Heart left ventricle (tissue), 13 donors: ENCODE data around the gene NAA38.

ENCODE experiments used
- POLR2A ChIP-seq, 2 donors: fragments of 450-650 bp; IDR thresholded peaks; one replicate each; pipeline ENCODE4 v1.6.1; 2017; ENCODE audit warnings: antibody characterized with exemption in 2 of 2, mild to moderate bottlenecking in 2 of 2, moderate library complexity in 2 of 2
- TF ChIP-seq, protein P1 (sequence below), 12 donors: fragments of 200-600 bp; sonication (generic) in 4 of 12; IDR thresholded peaks; one replicate each; pipeline versions ENCODE4 v1.5.0 to v1.8.0; 2018 to 2022; ENCODE audit warnings: antibody characterized with exemption in 12 of 12, mild to moderate bottlenecking in 5 of 12
- donor health status: ischemic (EF 13 %, LVEDD 7.1; RV severe dilation, severe dysfunction).
- donor health status: DM: no; HTN: yes; CAD: no.
- donor health status: DM: no; HTN: no; CAD: no.
- donor health status: ischemic (EF 25% LVEDD 6.9; RV normal size, moderate dysfunction).
- donor health status: ischemic (EF 25% LVEDD 5.7; RV mildly dilated, moderate dysfunction).
- donor health status: ischemic (EF 35%, LVEDD 5.7; RV mildly dilated, moderate dysfunction).
- donor health status: nonischemic (EF 11% LVEDD 7.7; RV severe dilation, severe dysfunction).
- donor health status: DM: yes; HTN: yes; CAD: no.
- donor health status: PGD.
- donor health status: ischemic (EF 29% LVEDD 5.4; RV normal size, mild dysfunction).
- donor health status: nonischemic (EF 23%, LVEDD 6.1; RV moderate dilation, normal function).

DNA sequence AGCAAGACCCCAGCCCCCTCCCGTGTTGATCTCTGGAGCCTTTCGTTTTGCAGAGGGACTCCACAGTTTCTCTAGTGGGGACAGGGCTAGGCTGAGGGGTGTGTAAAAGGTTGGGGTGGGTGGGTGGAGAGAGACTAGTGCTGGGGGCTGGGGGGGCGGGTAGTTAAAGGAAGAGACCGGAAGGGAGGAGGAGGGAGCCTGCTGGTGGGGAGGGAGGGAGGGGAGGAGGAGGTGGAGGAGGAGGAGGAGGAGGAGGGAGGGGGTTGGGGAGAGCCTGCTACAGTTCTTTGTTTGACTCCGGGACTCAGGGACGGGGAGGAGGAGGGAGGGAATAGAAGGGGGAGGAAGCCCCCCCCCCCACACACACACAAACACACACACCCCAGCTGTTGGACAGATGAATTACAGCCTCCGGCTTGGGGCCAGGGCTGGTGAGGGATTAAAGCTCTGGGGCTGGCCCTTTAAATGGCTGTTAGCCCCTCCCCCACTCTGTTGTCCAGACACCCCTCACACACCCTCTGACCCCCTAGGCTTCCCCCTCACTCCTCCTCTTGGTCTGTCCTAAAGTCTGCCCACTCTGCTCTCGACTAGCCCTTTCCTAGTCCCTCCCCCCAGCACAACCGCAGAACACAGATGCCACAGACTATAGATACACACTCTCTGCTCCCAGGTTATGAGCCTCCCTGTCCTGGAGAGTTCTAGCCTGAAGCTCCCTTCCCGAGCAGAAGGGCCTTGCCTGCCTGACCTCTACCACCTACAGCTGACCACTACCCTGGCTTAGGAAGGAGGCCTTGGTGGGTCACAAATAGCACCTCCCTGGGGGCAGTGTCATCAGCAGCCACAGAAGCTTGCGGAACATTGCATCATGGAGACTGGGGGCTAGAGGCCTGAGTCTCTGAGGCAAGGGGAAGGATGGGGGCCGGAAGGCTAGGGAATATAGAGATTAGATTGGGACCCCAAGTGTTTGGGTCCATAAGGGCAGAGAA, 19.0 kb downstream of the NAA38 start:
- TF ChIP-seq, protein P1, sequence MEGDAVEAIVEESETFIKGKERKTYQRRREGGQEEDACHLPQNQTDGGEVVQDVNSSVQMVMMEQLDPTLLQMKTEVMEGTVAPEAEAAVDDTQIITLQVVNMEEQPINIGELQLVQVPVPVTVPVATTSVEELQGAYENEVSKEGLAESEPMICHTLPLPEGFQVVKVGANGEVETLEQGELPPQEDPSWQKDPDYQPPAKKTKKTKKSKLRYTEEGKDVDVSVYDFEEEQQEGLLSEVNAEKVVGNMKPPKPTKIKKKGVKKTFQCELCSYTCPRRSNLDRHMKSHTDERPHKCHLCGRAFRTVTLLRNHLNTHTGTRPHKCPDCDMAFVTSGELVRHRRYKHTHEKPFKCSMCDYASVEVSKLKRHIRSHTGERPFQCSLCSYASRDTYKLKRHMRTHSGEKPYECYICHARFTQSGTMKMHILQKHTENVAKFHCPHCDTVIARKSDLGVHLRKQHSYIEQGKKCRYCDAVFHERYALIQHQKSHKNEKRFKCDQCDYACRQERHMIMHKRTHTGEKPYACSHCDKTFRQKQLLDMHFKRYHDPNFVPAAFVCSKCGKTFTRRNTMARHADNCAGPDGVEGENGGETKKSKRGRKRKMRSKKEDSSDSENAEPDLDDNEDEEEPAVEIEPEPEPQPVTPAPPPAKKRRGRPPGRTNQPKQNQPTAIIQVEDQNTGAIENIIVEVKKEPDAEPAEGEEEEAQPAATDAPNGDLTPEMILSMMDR (IDR thresholded peaks at IDR 0.05), result no peak
- TF ChIP-seq POLR2A (IDR thresholded peaks at IDR 0.05), result no peak
